HG03558 (cell line): Measurements from ENCODE around the gene SPATA16.

Experiments used
- ATAC-seq: cut with Tn5 transposase; IDR thresholded peaks from one replicate; pipeline ENCODE4 v1.9.1; 2021; ENCODE audit warnings: moderate number of reproducible peaks; ENCODE audit not compliant: unreplicated experiment; ENCODE audit errors: extremely low read depth

SPATA16 gene

DNA sequence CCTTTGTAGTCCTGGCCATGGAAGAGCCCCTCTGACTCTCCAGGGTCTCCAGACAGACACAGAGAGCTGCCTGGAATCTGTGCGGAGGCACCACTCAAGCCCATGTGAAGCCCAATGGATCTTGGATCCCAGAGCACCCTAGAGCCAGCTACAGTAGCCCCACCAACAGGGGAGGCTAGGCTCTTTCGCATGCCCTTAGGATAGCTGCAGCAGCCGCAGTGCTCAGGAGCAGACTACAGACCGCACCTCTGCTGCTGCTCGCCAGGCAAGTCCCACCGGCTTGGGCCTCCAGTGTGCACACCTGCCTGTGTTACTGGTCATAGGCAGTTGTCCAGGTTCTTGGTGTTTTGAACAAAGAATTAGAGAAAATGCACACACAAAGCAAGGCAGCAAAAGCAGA lies 131.6 kb downstream of the SPATA16 start:
- no peak for ATAC-seq

DNA sequence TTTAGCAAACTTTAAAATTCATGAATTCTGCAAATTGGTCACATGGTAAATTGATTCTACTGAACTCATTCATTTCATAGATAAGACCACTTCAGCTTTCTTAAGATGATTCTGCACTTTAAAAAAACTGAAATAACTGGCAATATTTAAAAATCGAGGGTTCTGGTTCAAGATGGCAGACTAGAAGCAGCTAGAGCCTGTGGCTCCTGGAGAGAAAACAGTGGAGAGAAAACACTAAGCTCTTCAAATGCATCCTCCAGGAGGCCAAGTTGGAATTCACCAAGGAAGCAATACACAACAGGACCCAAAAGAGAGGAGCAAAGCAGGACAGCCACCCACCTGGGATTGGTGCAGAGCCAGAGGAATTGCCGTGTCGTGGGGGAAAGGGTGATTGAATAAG lies 132.1 kb downstream of the SPATA16 start:
- no peak for ATAC-seq

DNA sequence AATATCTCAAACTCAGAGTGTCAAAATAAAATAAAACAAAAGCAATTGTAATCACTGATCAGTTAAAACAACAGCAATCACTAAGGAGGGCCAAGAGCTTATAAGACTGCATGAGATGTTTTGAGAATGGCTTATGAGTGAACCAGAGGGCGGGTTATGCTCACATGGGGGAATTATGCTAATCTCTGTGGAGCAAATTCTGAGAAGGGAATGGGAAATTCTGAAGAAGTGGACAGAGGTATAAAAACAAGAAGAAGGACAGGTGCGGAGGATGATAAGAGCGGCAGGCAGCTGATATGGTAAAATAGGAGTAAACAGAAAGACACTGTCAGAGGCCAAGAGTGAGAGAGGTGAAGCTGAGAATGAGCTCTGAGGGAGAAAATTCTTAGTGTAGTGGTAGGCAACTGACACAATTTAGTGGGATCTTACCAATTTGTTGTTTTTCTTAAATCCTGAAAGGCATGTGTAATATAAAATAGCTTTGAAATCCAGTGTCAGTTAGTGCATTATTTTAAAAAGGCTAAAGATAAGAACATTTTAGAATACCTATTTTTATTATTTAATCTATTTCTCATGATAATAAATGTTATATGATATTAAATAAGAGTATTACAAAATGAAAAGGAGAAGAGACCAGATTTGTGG lies 133.8 kb downstream of the SPATA16 start:
- ATAC-seq: no peak

DNA sequence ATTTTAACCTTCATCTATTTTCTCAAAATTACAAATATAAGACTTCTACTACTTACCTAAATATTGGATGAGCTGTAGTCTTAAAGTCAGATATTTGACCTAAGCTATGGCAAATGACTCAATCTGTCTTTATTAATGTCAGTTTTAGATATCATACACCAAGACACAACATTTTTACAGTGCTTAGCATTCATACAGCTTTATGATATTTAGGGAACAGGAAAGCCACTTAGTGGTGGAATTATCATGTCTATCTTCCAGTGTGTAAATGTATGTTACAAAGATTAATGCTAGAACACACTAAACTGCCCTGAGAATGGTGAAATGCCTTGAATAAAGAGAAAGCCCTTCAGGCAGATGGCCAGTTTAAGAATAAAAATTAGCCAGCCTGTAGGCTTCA lies 135.0 kb downstream of the SPATA16 start:
- ATAC-seq: no peak

DNA sequence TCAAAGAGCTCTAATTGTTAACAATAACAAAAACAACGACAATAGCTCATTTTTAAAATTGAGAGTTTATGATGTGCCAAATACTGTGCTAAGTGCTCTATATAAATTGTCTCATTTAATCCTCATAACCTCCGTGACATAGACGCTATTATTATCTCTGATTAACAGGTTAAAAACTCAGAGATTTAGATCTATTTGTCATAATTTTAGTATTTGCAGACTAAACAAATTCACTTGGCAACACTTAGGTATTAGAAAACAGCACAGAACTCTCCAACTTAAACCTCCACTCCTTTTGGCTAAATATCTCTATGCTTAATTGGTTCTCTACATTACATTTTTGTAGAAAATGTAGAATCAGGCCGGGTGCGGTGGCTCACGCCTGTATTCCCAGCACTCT lies 136.4 kb downstream of the SPATA16 start:
- ATAC-seq: no peak

DNA sequence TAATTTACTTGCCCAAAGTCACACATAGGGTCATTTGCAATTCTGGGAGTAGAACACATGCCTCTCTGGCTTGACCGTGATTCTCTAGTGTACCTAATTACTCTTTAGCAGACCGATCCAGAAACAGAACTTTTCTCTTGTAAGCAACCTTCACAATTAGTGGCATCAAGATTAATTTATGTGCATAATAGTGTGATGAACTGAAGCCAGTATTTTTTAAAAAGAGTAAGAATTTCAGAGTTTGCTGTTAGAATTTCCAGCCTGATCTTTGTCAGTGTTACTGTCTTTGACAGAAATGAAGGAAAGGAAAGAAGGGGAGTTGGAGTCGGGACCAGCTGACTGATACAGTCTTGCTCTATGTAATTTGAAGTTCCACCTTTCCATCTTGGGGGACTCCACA lies 137.1 kb downstream of the SPATA16 start:
- no peak for ATAC-seq

DNA sequence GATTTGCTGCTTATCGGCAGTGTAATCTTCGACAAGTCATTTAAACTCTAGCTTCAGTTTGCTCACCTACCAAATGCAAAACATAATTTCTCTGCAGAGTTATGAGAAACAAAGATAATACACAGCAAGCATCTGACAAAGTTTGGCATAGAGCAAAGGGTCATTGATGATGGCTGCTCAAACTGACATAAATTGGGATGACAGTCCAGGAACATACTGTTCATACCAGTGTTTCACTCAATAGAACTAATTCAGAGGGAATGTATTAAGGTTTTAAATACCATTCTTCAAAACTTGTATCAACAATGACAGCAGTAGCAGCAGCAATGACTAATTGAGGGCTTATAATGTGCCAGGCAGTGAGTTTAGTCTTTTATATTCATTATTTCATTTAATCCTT lies 137.6 kb downstream of the SPATA16 start:
- no peak for ATAC-seq

DNA sequence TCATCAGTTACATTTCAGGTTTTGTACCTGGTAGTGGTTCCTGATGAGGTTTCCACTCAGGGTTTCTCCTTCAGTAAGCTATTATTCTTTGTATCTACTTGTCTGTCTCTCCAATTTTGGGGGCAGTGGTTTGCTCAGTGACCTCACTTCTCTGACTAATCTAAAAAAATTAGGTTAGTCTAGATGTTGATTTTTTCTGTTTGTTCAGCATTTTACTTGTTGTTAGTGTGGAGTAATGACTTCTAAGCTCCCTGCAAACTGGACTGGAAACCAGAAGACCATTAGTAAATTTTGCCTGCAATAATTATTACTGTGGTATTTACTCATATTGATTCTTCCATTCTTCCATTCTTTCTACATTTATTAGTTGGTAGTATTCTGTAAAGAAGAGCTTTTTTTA lies 139.4 kb downstream of the SPATA16 start:
- ATAC-seq: no peak

DNA sequence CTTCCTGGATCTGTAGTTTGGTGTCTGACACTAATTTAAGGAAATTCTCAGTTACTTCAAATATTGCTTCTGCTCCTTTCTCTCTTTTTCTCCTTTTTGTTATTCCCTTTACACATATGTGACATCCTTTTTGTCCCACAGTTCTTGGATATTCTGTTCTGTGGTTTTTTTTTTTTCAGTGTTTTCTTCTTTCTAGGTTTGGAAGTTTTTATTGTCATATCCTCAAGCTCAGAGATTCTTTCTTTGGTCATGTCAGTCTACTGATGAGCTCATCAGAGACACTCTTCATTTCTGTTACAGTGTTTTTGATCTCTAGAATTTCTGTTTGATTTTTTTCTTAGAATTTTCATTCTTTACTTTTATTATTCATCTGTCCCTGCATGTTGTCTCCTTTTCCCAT lies 140.5 kb downstream of the SPATA16 start:
- ATAC-seq: no peak

DNA sequence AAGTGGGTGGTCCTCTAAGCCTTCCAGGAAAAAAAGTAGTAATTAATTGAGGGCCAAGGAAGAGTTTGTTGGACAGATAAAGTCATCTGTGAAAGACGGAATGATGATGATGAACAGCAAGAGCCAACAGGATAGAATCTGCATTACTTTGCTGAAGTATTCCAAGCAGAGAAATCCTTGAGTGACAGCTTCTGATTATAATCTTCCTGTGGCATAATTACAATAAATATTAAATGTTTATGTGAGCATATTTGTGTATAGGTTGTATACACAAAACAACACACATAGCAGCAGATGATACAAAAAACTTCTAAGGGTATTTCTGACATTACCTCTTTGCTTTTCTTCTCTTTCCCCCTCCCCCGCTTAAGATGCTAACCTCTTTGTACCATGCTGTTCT lies 147.6 kb downstream of the SPATA16 start:
- ATAC-seq: no peak

DNA sequence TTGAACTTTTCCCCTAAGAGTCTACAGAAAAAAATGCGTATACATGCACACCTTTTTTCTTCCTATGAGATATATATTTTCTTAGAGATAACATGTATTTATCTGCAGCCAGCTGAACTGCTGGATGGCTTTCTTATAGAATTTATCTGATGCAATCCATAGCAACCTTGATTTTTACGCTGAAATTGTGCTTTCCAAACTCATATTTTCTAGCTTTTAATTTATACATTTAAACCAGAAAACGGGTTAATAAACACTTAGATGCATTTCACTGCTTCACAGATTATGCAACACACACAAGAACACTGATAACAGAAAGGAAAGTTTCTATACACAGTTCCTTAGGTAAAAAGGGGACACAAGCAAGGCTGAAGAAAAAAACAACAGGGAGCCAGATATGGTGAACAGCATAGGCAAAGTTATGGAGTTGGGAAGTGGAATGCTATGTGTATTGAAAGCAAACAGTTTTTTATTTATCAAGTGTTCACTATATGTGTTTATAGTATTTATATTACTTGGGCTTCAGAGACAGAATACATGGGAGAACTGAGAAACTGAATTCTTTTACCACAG lies 149.5 kb downstream of the SPATA16 start:
- no peak for ATAC-seq

DNA sequence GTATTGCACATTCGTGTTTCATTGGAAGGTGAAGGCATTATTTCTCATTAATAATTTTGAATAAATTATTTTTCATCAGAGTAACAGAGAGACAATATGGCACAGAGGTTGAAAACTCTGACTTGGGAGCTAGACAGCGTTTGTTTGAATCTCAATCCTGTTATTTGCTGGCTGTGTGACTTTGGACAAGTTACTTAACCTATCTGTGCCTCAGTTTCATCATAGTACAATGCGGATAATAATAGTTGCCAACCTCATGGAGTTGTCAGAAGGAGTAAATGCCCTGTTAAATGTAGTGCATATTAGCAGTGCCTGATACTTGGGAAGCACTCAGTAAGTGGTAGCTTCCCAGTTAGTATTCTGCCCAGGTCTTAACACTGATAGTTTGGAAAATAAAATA lies 151.7 kb downstream of the SPATA16 start:
- ATAC-seq: no peak

DNA sequence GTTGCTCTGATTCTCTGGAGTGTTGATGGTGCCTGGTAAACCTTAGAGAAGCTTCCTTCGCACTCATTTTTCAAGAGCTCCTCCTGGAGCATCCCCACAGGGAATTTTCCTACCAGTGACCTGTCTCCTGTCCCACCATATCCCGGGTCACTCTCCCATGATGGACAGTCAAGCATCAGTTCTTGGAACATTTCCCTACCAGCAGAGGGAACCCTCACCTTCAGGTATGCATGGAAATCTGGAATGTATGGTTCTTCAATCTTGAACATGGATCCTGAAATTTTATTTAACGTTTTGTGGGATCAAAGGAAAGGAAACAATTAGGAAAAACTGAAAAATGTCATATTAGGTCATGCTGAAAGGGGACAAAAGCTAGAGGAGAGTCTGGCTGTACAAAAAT lies 153.8 kb downstream of the SPATA16 start:
- ATAC-seq: no peak

DNA sequence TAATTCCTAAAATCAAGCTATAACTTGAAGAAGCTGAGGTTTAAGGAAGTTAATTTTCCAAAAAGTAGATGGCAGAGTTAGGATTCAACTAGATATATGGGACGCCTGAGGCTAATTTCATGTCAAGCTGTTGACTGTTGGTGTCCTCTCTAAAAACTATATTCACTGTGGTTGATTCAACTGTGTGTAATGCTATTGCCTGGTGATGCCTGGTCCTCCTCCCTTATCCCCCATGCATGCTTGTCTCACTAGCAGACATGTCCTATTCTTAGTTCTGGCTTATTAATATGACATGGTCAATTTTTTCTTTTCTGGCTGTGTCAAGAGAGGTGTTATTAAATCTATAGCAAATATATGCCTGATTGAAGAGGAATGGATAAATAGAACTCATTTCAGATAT lies 156.1 kb downstream of the SPATA16 start:
- ATAC-seq: no peak

DNA sequence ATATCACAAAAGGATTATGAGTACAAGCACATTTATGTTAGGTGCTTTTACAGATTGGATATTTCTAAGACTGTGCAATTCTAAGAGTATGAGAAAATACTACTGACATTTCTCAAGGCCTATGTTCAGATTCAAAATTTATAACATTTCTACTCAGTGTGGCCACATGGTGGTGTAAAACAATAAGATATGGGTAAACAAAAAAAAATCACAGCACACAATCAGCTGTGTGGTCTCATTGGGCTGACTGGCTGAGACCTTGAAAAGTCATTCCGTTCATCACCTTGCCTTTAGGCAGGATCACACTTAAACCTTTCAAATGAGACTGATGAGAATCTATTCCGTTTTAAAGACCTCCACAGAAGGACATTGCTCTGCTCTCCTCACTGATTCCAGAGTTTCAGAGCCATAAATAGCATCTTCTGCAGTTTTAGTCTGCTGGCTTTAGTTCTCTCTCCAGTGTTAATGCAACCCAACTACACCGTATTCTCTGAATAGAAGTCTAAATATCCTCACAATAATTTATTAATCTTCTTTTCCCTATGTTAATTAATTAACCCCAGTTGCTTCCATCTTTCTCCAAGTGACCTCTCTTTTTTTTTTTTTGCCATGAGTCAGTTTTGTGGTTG lies 158.2 kb downstream of the SPATA16 start:
- ATAC-seq: no peak

DNA sequence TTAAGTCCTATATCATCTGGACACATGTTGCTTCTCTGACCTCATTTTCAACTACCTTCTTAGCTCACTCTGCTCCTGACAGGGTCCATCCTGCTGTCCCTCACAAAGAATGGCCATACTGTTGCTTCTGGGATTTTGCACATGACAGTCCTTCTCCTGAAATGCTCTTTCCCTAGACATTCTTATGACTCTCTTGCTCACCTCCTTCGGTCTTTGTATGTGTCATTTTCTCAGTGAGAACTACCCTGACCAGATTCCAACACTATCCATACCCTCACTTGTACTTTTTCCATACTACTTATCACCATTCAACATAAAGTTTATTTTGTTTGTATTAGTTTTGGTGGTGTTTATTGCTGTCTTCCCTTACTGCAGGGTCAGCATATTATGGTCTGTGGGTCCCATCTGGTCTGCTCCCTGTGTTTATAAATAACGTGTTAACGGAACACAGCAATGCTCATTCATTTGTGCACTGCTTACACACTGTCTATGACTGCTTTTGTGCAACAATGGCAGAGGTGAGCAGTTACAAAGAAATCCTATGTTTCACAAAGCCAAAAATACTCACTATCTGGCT lies 159.5 kb downstream of the SPATA16 start:
- ATAC-seq: no peak

DNA sequence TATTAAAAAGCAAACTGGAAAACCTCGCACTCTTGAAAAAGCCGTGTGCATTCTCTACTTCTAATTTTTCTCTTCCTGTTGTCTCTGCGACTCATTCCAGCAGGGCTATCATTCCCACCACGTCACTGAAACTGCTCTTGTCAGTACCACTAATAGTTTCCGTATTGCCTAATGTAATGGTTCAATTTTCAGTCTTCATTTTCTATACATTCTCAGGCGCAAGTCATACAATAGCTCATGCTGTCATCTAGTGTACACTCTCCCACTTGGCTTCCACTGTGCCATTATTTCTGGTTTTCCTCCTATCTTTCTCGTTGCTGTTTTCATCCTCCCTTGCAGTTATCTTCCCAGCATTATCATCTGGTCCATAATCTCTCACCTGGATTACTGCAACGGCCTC lies 160.2 kb downstream of the SPATA16 start:
- no peak for ATAC-seq

DNA sequence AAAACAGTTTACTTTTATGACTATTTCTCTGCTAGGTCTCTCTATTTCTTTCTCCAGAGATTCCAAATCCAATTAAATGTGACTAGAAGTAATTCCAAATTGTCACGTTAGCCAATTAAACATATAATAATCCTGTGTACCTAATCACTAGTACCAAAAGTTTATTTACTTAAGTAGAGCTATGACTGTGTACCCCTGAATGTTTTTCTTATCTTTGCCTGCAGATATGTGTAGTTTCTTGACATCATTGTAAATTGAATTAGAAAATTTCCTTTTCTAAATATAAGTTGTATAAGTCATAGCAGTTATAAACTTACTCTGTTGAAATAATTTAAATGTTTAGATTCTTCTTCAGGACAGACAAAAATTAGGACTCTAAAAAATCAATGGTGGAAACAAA lies 163.3 kb downstream of the SPATA16 start:
- ATAC-seq: no peak

DNA sequence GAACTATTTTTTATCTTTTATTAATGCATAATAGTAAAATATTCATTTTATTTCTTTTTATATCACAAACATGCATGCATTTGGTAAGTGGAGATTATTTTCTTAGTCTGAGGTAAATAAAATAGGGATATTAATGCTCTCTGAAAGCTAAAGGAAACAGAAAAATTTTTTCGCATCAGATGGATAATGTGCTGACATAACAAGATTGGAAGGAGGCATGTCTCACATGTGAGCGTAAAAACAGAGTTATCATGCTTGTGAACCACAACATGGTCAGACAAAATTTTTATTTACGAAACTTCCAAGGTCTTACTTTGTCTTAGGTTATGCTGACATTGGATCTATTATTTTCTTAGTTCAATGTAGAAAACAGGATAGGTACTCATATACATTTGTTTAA lies 166.1 kb downstream of the SPATA16 start:
- no peak for ATAC-seq

DNA sequence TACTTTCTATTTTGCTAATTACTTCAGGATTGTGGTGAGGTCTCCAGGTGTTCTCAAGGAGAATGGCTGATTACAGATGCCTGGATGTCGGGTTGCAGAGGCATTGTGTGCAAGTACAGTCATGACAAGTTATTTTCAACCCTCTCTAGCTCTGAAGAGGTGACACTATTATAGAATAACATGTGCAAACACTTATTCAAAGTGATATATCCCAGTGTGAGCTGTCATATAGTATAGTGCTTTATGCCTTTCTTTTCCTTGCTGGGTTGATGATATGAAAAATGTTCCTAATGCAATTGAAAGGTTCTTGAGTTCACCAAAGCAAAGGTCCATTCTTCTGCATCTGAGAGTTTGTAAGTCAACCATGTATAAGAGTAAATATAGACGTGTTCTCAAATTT lies 167.2 kb downstream of the SPATA16 start:
- no peak for ATAC-seq

DNA sequence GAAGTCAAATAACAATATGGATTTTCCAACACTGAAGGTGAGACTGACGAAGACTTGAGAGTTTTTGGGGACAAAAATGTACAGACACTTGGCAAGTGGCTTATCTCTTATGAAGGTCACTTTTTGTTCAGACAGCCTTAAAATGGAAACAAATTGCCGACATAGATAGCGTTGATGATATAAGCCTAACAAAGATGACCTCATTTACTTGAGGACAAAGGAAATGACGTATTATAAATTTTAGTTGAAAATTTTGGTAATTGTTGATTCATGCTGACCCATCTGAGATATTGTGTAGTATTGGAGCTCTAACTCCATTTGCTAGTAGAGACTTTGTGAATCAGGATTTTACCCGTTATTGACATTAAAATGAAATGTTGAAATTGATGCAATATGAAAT lies 168.3 kb downstream of the SPATA16 start:
- ATAC-seq: no peak

DNA sequence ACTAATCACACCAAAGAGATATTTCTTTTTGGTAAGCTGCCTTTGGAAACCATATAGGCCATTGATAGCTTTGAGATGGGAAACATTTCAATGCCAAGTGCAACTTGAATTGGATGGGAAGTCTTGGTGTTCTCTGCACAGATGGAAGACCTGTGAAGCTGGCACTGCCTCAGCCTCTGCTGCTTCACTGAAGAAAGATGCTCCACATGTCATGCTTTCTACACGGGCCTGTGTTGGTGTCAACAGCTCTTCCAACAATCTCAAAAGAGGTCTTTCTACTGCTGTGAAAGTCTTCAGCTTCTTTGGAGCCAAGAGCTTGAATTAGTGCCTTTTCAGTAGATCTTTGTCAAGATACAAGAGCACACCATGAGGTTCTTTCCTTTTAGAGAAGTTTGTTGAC lies 169.0 kb downstream of the SPATA16 start:
- ATAC-seq: no peak
